ENCODE results near the gene OR5C1. TPM values are rescaled to one million over a fixed set of nuclear protein-coding genes. Genes with fewer than 3 reads are reported as not detected.
"Not testable (repeated sequence)": the region's sequence is repeated elsewhere in the genome, so short reads cannot be mapped to it uniquely, and the experiment has no call there.

The OR5C1 gene
- not detected for total RNA-seq

- no peak for DNase-seq (ENCODE audit: low spot score)
Measured at GRCh38 chr9:122788831-122789230, at the start of gene OR5C1. Gene OR5C1 (plus strand): TSS chr9:122788933. CDS start chr9:122788933, 0 bp downstream.

- no peak for DNase-seq (ENCODE audit: low spot score)
Measured at GRCh38 chr9:122742003-122742402, 46.7 kb upstream of the OR5C1 start, which contains the start of gene OR1L6. Gene OR1L6 (plus strand): TSS chr9:122742303. CDS start chr9:122749848, 7,545 bp downstream.

GRCh38 chr9:122754825-122755224 is 33.9 kb upstream of the OR5C1 start:
- DNase-seq (ENCODE audit: low spot score), result no peak

DNA sequence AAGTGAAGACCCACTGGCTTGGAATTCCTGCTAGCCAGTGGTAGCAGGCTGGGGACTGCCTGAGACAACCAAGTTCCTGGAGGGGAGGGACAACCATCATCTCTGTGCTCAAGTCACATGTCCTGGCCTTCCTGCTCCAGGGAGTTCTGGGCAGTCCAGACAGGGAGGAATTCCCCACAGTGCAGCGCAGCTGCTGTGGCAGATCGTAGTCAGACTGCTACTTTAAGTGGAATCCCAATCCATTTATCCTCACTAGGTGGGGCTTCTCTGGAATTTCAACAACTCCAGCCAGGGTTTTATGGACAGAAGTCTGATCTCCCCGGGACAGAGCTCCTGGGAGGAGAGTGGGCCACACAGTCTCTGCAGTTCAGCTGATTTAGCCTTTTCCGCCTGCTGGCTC is 20.9 kb upstream of the OR5C1 start:
- DNase-seq (ENCODE audit: low spot score), result no peak

DNA sequence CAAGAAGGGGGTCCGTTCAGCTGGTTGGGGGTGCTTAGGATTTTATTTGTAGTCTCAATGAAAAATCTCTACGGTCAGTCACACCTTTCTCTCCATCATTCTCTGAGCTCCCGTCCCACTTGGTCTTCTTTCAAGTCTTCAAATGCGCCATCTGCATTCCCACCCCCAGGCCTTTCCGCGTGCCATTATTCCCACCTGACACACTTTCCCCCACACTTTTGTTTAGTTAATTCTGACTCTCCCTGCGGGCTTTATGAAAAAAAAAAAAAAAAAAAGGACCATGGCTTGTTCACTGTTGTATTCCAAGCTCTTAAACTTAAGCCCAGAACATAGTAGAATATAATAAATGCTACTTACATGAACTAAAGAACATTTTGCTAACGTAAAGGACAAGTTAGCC is 11.7 kb upstream of the OR5C1 start:
- DNase-seq (ENCODE audit: low spot score), result no peak

GRCh38 chr9:122777935-122778627 is 10.7 kb upstream of the OR5C1 start:
- no peak for DNase-seq (ENCODE audit: low spot score)

- DNase-seq (ENCODE audit: low spot score), result no peak
Measured at GRCh38 chr9:122779181-122779580, 9.6 kb upstream of the OR5C1 start.

- no peak for DNase-seq (ENCODE audit: low spot score)
Measured at GRCh38 chr9:122780026-122780425, 8.7 kb upstream of the OR5C1 start.

- DNase-seq (ENCODE audit: low spot score), result no peak
Measured at GRCh38 chr9:122781671-122782070, 7.1 kb upstream of the OR5C1 start.

DNA sequence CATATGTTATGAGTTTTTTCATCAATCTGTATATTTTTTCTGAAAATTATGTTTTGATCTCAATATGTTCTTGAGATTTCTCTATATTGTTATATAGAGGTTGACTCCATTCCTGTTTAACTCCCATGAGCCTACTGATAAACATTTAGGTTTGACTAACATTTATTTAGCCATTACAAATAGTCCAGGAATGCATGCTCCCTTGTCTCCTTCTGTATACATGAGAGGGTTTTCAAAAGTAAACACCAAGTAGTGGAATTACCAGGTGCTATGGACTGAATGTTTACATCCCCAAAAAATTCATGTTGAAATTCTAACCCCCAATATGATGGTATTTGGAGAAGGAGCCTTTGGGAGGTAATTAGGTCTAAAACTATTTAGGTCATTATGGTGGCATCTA is 3.5 kb upstream of the OR5C1 start:
- no peak for DNase-seq (ENCODE audit: low spot score)

DNA sequence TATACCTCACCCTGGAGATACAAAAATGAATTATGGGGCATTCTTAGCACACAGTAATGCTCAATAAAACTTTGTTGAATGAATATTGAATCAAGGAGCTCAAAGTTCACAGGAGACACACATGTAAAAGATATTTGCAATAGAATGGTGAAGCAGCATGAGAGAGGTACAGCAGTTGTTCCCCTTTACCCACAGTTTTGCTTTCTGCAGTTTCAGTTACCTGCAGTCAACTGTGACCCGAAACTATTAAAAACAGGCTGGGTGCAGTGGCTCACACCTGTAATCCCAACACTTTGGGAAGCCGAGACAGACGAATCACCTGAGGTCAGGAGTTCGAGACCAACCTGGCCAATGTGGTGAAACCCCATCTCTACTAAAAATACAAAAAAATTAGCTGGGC is 2.4 kb upstream of the OR5C1 start:
- DNase-seq (ENCODE audit: low spot score), result no peak

GRCh38 chr9:122789256-122790046 is 718 bp downstream of the OR5C1 start:
- DNase-seq (ENCODE audit: low spot score), result no peak

DNA sequence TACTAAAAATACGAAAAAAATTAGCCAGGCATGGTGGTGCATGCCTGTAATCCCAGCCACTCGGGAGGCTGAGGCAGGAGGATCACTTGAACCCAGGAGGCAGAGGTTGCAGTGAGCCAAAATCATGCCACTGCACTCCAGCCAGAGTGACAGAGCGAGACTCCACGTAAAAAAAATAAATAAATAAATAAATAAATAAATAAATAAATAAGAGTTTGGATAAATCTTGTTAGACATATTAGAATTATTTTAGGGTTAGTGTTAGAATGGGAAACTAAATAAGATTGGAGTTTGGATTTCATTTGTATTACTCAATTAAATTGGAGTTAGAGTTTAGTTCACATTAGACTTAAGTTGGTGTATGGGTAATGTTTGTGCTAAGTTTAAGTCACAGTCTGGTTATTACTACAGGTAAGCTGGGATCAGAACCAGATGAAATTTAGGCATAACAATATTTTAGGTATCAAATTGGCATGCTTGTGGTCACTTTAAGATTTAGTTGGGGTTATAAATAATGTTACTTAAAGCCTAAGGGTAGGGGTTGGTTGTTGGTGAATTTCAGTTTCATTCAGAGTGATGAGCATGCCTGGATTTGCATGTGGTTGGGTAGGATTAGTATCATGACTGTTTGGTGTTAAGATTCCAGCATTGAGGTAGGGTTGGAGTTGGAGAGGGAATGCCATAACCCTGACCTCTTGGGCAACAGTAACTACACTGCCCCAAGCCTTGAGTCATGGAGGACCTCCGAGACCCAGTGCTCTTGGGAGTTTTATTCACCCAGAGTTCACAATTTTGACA is 3.3 kb downstream of the OR5C1 start:
- no peak for DNase-seq (ENCODE audit: low spot score)

GRCh38 chr9:122797316-122798063 is 8.8 kb downstream of the OR5C1 start:
- no peak for DNase-seq (ENCODE audit: low spot score)

DNA sequence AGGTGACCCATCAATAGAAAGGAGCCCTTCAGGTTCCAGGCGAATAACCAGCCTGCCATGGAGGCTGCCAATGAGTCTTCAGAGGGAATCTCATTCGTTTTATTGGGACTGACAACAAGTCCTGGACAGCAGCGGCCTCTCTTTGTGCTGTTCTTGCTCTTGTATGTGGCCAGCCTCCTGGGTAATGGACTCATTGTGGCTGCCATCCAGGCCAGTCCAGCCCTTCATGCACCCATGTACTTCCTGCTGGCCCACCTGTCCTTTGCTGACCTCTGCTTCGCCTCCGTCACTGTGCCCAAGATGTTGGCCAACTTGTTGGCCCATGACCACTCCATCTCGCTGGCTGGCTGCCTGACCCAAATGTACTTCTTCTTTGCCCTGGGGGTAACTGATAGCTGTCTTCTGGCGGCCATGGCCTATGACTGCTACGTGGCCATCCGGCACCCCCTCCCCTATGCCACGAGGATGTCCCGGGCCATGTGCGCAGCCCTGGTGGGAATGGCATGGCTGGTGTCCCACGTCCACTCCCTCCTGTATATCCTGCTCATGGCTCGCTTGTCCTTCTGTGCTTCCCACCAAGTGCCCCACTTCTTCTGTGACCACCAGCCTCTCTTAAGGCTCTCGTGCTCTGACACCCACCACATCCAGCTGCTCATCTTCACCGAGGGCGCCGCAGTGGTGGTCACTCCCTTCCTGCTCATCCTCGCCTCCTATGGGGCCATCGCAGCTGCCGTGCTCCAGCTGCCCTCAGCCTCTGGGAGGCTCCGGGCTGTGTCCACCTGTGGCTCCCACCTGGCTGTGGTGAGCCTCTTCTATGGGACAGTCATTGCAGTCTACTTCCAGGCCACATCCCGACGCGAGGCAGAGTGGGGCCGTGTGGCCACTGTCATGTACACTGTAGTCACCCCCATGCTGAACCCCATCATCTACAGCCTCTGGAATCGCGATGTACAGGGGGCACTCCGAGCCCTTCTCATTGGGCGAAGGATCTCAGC is 11.6 kb downstream of the OR5C1 start, which contains the start of gene OR1K1:
Gene OR1K1, plus strand, starts transcription at position 58 of the 995 bp plus-strand sequence. Its CDS starts 0 bp downstream, at position 58.
- DNase-seq (ENCODE audit: low spot score), result no peak

DNA sequence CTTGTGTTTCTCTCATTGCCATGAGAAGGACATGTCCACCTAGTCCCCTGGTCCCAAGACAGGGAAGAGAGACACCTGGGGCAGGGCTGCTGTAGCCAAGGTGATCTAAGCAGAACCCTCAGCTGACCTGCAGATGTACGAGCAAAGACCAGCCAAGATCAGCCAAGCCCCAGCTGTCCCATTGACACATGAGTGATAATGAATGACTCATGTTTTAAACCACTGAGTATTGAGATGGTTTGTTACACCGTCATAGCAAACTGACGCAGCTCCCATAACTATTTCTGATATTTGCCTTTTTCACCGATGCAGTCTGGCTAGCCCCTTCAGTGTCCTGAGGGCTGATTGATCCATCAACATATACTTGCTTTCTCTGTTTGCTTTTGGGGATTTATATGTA is 17.9 kb downstream of the OR5C1 start:
- DNase-seq (ENCODE audit: low spot score), result no peak

GRCh38 chr9:122807271-122807900 is 18.7 kb downstream of the OR5C1 start:
- no peak for DNase-seq (ENCODE audit: low spot score)

- no peak for DNase-seq (ENCODE audit: low spot score)
Measured at GRCh38 chr9:122808141-122808540, 19.4 kb downstream of the OR5C1 start.

DNA sequence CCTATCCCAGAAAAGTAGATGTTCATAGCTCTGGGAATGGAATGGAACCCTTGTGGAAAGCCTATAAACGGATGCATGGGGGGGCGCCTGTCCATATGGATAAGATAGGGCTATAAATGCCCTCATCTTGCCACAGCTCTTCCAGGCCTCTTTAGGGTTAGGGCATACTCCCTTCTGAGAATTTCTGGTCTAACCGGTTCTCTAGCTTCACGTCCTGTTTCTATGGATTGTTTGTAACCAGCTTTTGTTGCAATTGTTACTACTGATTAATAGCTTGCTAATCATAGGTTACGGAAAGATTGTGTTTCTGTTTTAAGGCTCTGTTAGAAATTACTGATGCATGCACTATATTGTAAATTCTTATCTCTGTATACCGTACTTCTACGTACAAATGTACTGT is 20.5 kb downstream of the OR5C1 start:
- DNase-seq (ENCODE audit: low spot score), result not testable (repeated sequence)

Data from ureter (tissue), 1 donor.